Ishikawa (cell line): Measurements from ENCODE around the gene DDB1.

Experiments
- CEBPB ChIP-seq: IDR thresholded peaks from 2 replicates; pipeline ENCODE4 v1.6.1; 2012
- CREB1 ChIP-seq: IDR thresholded peaks from 2 replicates; pipeline ENCODE4 v1.6.1; 2012; ENCODE audit warnings: low read depth
- EGR1 ChIP-seq: IDR thresholded peaks from 2 replicates; pipeline ENCODE4 v1.6.1; 2012
- EP300 ChIP-seq: IDR thresholded peaks from 2 replicates; pipeline ENCODE4 v1.6.1; 2012; ENCODE audit warnings: borderline replicate concordance
- FOXM1 ChIP-seq: IDR thresholded peaks from 2 replicates; pipeline ENCODE4 v1.6.1; 2012; ENCODE audit warnings: low read depth, borderline replicate concordance
- MAX ChIP-seq: IDR thresholded peaks from 2 replicates; pipeline ENCODE4 v1.6.1; 2012
- NFIC ChIP-seq: IDR thresholded peaks from 2 replicates; pipeline ENCODE4 v1.6.1; 2012
- RAD21 ChIP-seq: IDR thresholded peaks from 2 replicates; pipeline ENCODE4 v1.6.1; 2012; ENCODE audit warnings: low read depth
- REST ChIP-seq: IDR thresholded peaks from 2 replicates; pipeline ENCODE4 v1.6.1; 2012; ENCODE audit warnings: low read depth, mild to moderate bottlenecking
- TAF1 ChIP-seq: IDR thresholded peaks from 2 replicates; pipeline ENCODE4 v1.6.1; 2012; ENCODE audit warnings: low read depth, mild to moderate bottlenecking
- TCF12 ChIP-seq: IDR thresholded peaks from 2 replicates; pipeline ENCODE4 v1.6.1; 2012; ENCODE audit warnings: low read depth
- TEAD4 ChIP-seq: IDR thresholded peaks from 2 replicates; pipeline ENCODE4 v1.6.1; 2012
- USF1 ChIP-seq: IDR thresholded peaks from 2 replicates; pipeline ENCODE4 v1.6.1; 2012
- YY1 ChIP-seq: IDR thresholded peaks from 2 replicates; pipeline ENCODE4 v1.6.1; 2012; ENCODE audit warnings: low read depth
- ZBTB7A ChIP-seq: IDR thresholded peaks from 2 replicates; pipeline ENCODE4 v1.6.1; 2012; ENCODE audit warnings: low read depth

The DDB1 gene

GRCh38 chr11:61310749-61311148 is 22.2 kb downstream of the DDB1 start:
- no peak for TF ChIP-seq RAD21
- no peak for TF ChIP-seq CREB1
- TF ChIP-seq YY1, result no peak
- no peak for TF ChIP-seq CEBPB
- no peak for TF ChIP-seq ZBTB7A
- TF ChIP-seq EGR1, result no peak
- TF ChIP-seq TAF1, result no peak
- no peak for TF ChIP-seq MAX
- TF ChIP-seq EP300, result no peak
- TF ChIP-seq TEAD4, result no peak

GRCh38 chr11:61309739-61310138 is 23.2 kb downstream of the DDB1 start:
- TF ChIP-seq ZBTB7A (no peak), EGR1 (no peak), REST (no peak), MAX (no peak), TAF1 (no peak), YY1 (no peak), RAD21 (no peak), CEBPB (no peak), TEAD4 (no peak), TCF12 (no peak), NFIC (no peak), USF1 (no peak), CREB1 (no peak), EP300 (no peak), FOXM1 (no peak)

- TF ChIP-seq TEAD4, result no peak
- no peak for TF ChIP-seq TAF1
- TF ChIP-seq CEBPB, result no peak
- no peak for TF ChIP-seq EP300
- TF ChIP-seq YY1, result no peak
- TF ChIP-seq MAX, result no peak
- no peak for TF ChIP-seq TCF12
- no peak for TF ChIP-seq RAD21
- no peak for TF ChIP-seq ZBTB7A
- TF ChIP-seq REST, result no peak
- no peak for TF ChIP-seq FOXM1
- TF ChIP-seq EGR1, result no peak
These were observed 23.8 kb downstream of the DDB1 start for GRCh38 chr11:61309141-61309540.

GRCh38 chr11:61307354-61307753 is 25.6 kb downstream of the DDB1 start:
- TF ChIP-seq REST (peak; percentile 72), MAX (no peak)

- no peak for TF ChIP-seq TEAD4
- no peak for TF ChIP-seq RAD21
- TF ChIP-seq REST, result no peak
- no peak for TF ChIP-seq YY1
- TF ChIP-seq NFIC, result no peak
- no peak for TF ChIP-seq USF1
These were observed 26.7 kb downstream of the DDB1 start for GRCh38 chr11:61306221-61306620.
